Measurements from ENCODE around the gene BRINP3. TPM values are rescaled to one million over a fixed set of nuclear protein-coding genes. Genes with fewer than 3 reads are reported as not detected.

Gene BRINP3
- polyA plus RNA-seq, 1 donor from 2014 or later: 7.7 TPM

- Histone ChIP-seq H3K36me3 (ENCODE audit: insufficient read depth, low read length) (no peaks in the 10 kb centered on the region), H3K9me3 (ENCODE audit: low read length) (no peaks in the 10 kb centered on the region), H2AFZ (ENCODE audit: low read depth, low read length) (no peak overlapping the region), H3K27ac (ENCODE audit: low read length) (no peak overlapping the region), H3K4me3 (ENCODE audit: low read length) (no peak overlapping the region), H3K9ac (ENCODE audit: low read length) (no peak overlapping the region), H4K20me1 (ENCODE audit: insufficient read depth) (no peaks in the 10 kb centered on the region), H3K79me2 (replicated peaks; ENCODE audit: insufficient read depth, low read length) (no peaks in the 10 kb centered on the region), H3F3A (ENCODE audit: insufficient read depth, low read length, poor library complexity, severe bottlenecking) (no peaks in the 10 kb centered on the region), H3K9me2 (ENCODE audit: insufficient read depth, low read length) (no peaks in the 10 kb centered on the region), H3K4me2 (ENCODE audit: low read length) (no peak overlapping the region), H3K27me3 (ENCODE audit: insufficient read depth, low read depth, low read length) (no peaks in the 10 kb centered on the region)
- TF ChIP-seq REST (IDR thresholded peaks at IDR 0.05; ENCODE audit: borderline replicate concordance) (no peak), EP300 (conservative IDR thresholded peaks at IDR 0.05; ENCODE audit: poor library complexity, severe bottlenecking) (peak; percentile 21)
Measured at GRCh38 chr1:190353538-190354101, 124.0 kb downstream of the BRINP3 start.

- TF ChIP-seq RAD21 (conservative IDR thresholded peaks at IDR 0.05) (no peak), POLR2AphosphoS5 (IDR thresholded peaks at IDR 0.05) (no peak), CTCF (IDR thresholded peaks at IDR 0.05; ENCODE audit: poor library complexity, severe bottlenecking) (no peak), REST (IDR thresholded peaks at IDR 0.05; ENCODE audit: borderline replicate concordance) (no peak), EZH2 (IDR thresholded peaks at IDR 0.05; ENCODE audit: borderline replicate concordance, insufficient read depth, low read length, poor library complexity, severe bottlenecking) (no peak), MXI1 (conservative IDR thresholded peaks at IDR 0.05; ENCODE audit: poor library complexity, severe bottlenecking) (no peak), EP300 (conservative IDR thresholded peaks at IDR 0.05; ENCODE audit: poor library complexity, severe bottlenecking) (no peak), SMC3 (conservative IDR thresholded peaks at IDR 0.05; ENCODE audit: poor library complexity) (no peak), TAF1 (IDR thresholded peaks at IDR 0.05; ENCODE audit: low read depth) (no peak)
- Histone ChIP-seq H3K9ac (ENCODE audit: low read length) (no peak overlapping the region), H2AFZ (ENCODE audit: low read depth, low read length) (no peak overlapping the region), H3K79me2 (replicated peaks; ENCODE audit: insufficient read depth, low read length) (no peaks in the 10 kb centered on the region), H3K4me3 (ENCODE audit: low read length) (no peak overlapping the region), H3K27ac (ENCODE audit: low read length) (no peak overlapping the region), H3F3A (ENCODE audit: insufficient read depth, low read length, poor library complexity, severe bottlenecking) (no peaks in the 10 kb centered on the region), H4K20me1 (ENCODE audit: insufficient read depth) (no peaks in the 10 kb centered on the region), H3K27me3 (ENCODE audit: insufficient read depth, low read depth, low read length) (no peaks in the 10 kb centered on the region), H3K36me3 (ENCODE audit: insufficient read depth, low read length) (no peaks in the 10 kb centered on the region), H3K4me2 (ENCODE audit: low read length) (no peak overlapping the region), H3K9me3 (ENCODE audit: low read length) (no peaks in the 10 kb centered on the region), H3K9me2 (ENCODE audit: insufficient read depth, low read length) (no peaks in the 10 kb centered on the region)
Measured at GRCh38 chr1:190344454-190344853, 133.2 kb downstream of the BRINP3 start.
